ENCODE results near the gene GJC2.

Gene GJC2

DNA sequence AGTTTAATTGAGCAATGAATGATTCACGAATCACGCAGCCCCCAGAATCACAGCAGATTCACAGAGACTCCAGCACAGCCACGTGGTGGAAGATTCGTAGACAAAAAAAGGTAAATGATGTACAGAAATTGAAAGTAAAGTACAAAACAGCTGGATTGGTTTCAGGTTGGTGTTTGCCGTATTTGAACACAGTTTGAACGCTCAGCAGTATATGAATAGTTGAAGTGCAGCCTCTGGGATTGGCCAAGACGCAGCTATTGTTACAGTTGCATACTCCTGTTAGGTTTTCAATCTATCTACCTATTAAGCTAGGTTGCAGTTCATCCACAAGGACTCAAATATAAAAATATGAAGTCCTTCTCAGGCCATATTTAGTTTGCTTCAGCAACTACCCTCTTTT, 37.6 kb upstream of the GJC2 start:
- TF ChIP-seq, protein P1, sequence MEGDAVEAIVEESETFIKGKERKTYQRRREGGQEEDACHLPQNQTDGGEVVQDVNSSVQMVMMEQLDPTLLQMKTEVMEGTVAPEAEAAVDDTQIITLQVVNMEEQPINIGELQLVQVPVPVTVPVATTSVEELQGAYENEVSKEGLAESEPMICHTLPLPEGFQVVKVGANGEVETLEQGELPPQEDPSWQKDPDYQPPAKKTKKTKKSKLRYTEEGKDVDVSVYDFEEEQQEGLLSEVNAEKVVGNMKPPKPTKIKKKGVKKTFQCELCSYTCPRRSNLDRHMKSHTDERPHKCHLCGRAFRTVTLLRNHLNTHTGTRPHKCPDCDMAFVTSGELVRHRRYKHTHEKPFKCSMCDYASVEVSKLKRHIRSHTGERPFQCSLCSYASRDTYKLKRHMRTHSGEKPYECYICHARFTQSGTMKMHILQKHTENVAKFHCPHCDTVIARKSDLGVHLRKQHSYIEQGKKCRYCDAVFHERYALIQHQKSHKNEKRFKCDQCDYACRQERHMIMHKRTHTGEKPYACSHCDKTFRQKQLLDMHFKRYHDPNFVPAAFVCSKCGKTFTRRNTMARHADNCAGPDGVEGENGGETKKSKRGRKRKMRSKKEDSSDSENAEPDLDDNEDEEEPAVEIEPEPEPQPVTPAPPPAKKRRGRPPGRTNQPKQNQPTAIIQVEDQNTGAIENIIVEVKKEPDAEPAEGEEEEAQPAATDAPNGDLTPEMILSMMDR (conservative IDR thresholded peaks at IDR 0.05; ENCODE audit: low read length): no peak
- TF ChIP-seq EZH2phosphoT487 (IDR thresholded peaks at IDR 0.05; ENCODE audit: borderline replicate concordance): no peak
- Histone ChIP-seq H3K27me3 (ENCODE audit: insufficient read depth, low read length, poor library complexity, severe bottlenecking) (no peaks in the 10 kb centered on the region), H3F3A (ENCODE audit: low read depth) (no peaks in the 10 kb centered on the region), H3K9me3 (ENCODE audit: insufficient read depth, low read depth, low read length) (no peaks in the 10 kb centered on the region), H3K79me2 (ENCODE audit: insufficient read depth, low read length) (peaks cover 20% of the 10 kb centered on the region), H3K4me3 (ENCODE audit: low read length, poor library complexity, severe bottlenecking) (no peak overlapping the region), H4K20me1 (ENCODE audit: insufficient read depth, low read length, poor library complexity, severe bottlenecking) (peaks cover 4% of the 10 kb centered on the region), H3K36me3 (ENCODE audit: insufficient read depth, low read length) (no peaks in the 10 kb centered on the region), H3K9me2 (replicated peaks; ENCODE audit: low read depth, low read length) (no peaks in the 10 kb centered on the region), H3K4me2 (ENCODE audit: low read depth, low read length, poor library complexity, severe bottlenecking) (no peak overlapping the region), H2AFZ (ENCODE audit: low read length) (no peak overlapping the region), H3K4me1 (ENCODE audit: insufficient read depth, low read length, poor library complexity, severe bottlenecking) (peaks cover 16% of the 10 kb centered on the region), H3K9ac (ENCODE audit: low read depth, low read length, poor library complexity, severe bottlenecking) (no peak overlapping the region)

DNA sequence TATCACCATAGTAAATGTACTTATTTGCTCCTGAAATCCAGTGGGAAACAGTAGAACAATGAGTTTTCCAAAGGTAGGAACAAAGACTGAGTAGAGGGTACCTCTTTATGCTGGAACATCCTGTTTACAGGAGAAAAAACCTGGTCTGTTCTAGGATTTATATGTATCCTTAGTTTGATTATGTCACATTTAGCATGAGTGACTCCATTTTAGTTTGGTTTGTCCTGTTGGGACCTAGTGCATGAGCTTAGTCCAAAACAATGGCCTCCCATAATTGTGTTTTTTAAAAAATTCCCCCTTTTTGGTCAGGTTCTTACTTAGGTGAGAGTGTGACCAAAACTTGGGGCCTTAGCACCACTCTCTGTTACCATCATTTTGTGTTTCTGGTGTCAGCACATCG, 37.1 kb upstream of the GJC2 start:
- Histone ChIP-seq H3K4me3 (ENCODE audit: low read length, poor library complexity, severe bottlenecking) (no peak overlapping the region), H3F3A (ENCODE audit: low read depth) (no peaks in the 10 kb centered on the region), H3K9ac (ENCODE audit: low read depth, low read length, poor library complexity, severe bottlenecking) (no peak overlapping the region), H3K4me2 (ENCODE audit: low read depth, low read length, poor library complexity, severe bottlenecking) (no peak overlapping the region), H4K20me1 (ENCODE audit: insufficient read depth, low read length, poor library complexity, severe bottlenecking) (peaks cover 4% of the 10 kb centered on the region), H3K27me3 (ENCODE audit: insufficient read depth, low read length, poor library complexity, severe bottlenecking) (no peaks in the 10 kb centered on the region), H3K36me3 (ENCODE audit: insufficient read depth, low read length) (no peaks in the 10 kb centered on the region), H3K9me2 (replicated peaks; ENCODE audit: low read depth, low read length) (no peaks in the 10 kb centered on the region), H3K9me3 (ENCODE audit: insufficient read depth, low read depth, low read length) (no peaks in the 10 kb centered on the region), H3K79me2 (ENCODE audit: insufficient read depth, low read length) (peaks cover 15% of the 10 kb centered on the region), H2AFZ (ENCODE audit: low read length) (no peak overlapping the region), H3K4me1 (ENCODE audit: insufficient read depth, low read length, poor library complexity, severe bottlenecking) (peaks cover 16% of the 10 kb centered on the region)
- TF ChIP-seq, protein P1 (conservative IDR thresholded peaks at IDR 0.05; ENCODE audit: low read length): no peak
- no peak for TF ChIP-seq EZH2phosphoT487 (IDR thresholded peaks at IDR 0.05; ENCODE audit: borderline replicate concordance)

DNA sequence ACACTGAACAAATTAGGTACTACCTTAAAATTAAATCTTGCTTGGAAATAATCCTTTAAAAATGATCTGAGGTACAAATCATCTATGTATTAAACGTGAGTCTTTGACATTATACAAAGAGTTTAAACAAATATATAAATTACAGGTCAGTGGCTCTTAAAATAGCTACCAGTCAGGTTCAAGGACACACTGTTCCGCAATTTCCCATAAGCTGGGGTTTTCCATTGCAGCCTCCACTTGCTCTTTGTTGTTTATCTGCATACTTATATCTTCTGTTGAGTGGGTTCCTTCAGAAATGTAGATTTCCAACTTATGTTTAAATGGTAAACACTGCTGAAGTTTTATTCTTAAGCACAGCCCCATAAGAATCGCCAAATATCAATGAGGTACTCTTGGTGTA, 34.9 kb upstream of the GJC2 start:
- no peaks in the 10 kb centered on the region; the same call in 1 of the 2 replicates for H3K79me2 ChIP-seq (ENCODE audit: insufficient read depth, low read length)
- H3K4me2 ChIP-seq (ENCODE audit: low read depth, low read length, poor library complexity, severe bottlenecking): no peak overlapping the region
- peaks cover 6% of the 10 kb centered on the region for H3K4me1 ChIP-seq (ENCODE audit: insufficient read depth, low read length, poor library complexity, severe bottlenecking)
- H3K27me3 ChIP-seq (ENCODE audit: insufficient read depth, low read length, poor library complexity, severe bottlenecking): no peaks in the 10 kb centered on the region
- H3K4me3 ChIP-seq (ENCODE audit: low read length, poor library complexity, severe bottlenecking): no peak overlapping the region
- TF ChIP-seq, protein P1 (conservative IDR thresholded peaks at IDR 0.05; ENCODE audit: low read length): no peak
- no peak for TF ChIP-seq EZH2phosphoT487 (IDR thresholded peaks at IDR 0.05; ENCODE audit: borderline replicate concordance)
- no peak overlapping the region for H3K9ac ChIP-seq (ENCODE audit: low read depth, low read length, poor library complexity, severe bottlenecking)
- no peaks in the 10 kb centered on the region for H4K20me1 ChIP-seq (ENCODE audit: insufficient read depth, low read length, poor library complexity, severe bottlenecking)
- H3F3A ChIP-seq (ENCODE audit: low read depth): no peaks in the 10 kb centered on the region
- H2AFZ ChIP-seq (ENCODE audit: low read length): no peak overlapping the region
- H3K9me2 ChIP-seq (replicated peaks; ENCODE audit: low read depth, low read length): no peaks in the 10 kb centered on the region
- H3K36me3 ChIP-seq (ENCODE audit: insufficient read depth, low read length): no peaks in the 10 kb centered on the region
- peaks cover 5% of the 10 kb centered on the region; the same call in 1 of the 2 replicates for H3K9me3 ChIP-seq (ENCODE audit: insufficient read depth, low read depth, low read length)
